ENCODE results near the gene RRP1B. TPM values are rescaled to one million over a fixed set of nuclear protein-coding genes. Genes with fewer than 3 reads are reported as not detected.
A peak's percentile ranks its signal among the peaks of the same experiment; 100 is the strongest.

Gene RRP1B
- total RNA-seq, 1 experiment from 2014 or later, result 55.9 TPM

DNA sequence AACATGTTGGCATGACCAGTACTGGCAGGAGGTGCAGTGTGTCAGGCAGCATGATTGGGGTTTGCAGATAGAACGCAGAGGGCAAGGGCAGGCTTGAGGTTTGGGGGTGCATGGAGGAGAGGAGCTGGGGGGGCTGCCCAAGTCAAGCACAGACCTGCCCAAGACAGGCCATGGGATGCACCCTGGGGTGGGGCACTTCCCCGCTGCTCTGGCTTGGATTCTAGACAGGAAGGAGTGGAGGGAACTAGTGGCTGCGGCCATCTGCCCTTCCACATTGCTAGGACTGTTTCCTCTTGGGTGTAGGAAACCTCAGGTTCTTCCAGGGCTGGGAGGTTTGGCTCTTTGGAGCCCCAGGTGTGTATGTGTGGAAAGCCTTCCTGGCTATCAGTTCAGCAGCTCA lies 62.6 kb downstream of the RRP1B start (continued):
- TF ChIP-seq EZH2phosphoT487 (IDR thresholded peaks at IDR 0.05; ENCODE audit: borderline replicate concordance), result no peak

DNA sequence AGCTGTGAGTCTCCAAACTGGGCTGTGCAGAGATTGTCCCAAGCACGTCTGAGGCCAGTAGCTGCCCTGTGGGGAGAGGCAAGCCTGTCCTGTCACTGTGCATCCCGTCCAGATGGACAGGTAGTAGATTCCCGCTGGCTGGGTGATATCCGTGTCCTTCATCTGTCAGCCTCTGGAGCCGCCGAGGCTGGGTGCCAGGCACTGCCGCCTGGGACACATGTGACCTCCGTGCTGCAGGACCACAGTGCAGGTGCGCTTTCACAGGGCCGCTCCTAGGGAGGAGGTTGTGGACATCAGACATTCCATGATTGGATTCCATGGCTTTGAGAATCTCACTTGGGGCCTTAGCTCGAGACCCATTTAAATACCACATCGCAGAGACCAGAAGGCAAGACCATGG lies 64.3 kb downstream of the RRP1B start:
- Histone ChIP-seq H2AFZ (ENCODE audit: low read depth, low read length, poor library complexity, severe bottlenecking) (no peak overlapping the region), H3K9ac (ENCODE audit: low read length) (no peak overlapping the region), H3K9me3 (ENCODE audit: control insufficient read depth in 1 of 2, insufficient read depth in 1 of 2, low read depth in 1 of 2, low read length in 2 of 2) (no peaks in the 10 kb centered on the region), H3K4me3 (replicated peaks in 1 of 2; ENCODE audit: low read depth in 1 of 2, low read length in 2 of 2) (no peak overlapping the region), H4K20me1 (ENCODE audit: insufficient read depth) (peaks cover 5% of the 10 kb centered on the region; the same call in 1 of the 2 replicates), H3K79me2 (ENCODE audit: insufficient read depth, low read length) (peaks cover 93% of the 10 kb centered on the region), H3K27ac (ENCODE audit: low read depth, low read length) (no peak overlapping the region), H3K27me3 (ENCODE audit: insufficient read depth, low read length) (no peaks in the 10 kb centered on the region), H3K4me2 (ENCODE audit: low read length) (no peak overlapping the region), H3K4me1 (ENCODE audit: control insufficient read depth in 1 of 2, insufficient read depth in 2 of 2, low read length in 2 of 2) (peaks cover 50 to 73% of the 10 kb centered on the region in 2 experiments), H3K36me3 (ENCODE audit: control insufficient read depth in 1 of 2, insufficient read depth in 2 of 2, low read length in 2 of 2) (peaks cover 3 to 22% of the 10 kb centered on the region in 2 experiments; a peak in 1 of 4 replicates), H3K9me2 (ENCODE audit: insufficient read depth) (no peaks in the 10 kb centered on the region)
- ATAC-seq (no peak), DNase-seq (ENCODE audit: low read depth, low spot score) (no peak)
- TSS peak; percentile 8 for BruUV-seq (replicated peaks)
- intact Hi-C loops (cut with micrococcal nuclease), result no loop called here
- POLR2A ChIA-PET, result no interaction called here
- TF ChIP-seq JUND (IDR thresholded peaks at IDR 0.05) (no peak), CEBPB (IDR thresholded peaks at IDR 0.05; ENCODE audit: low read depth) (no peak), ZNF274 (IDR thresholded peaks at IDR 0.05; ENCODE audit: low read depth, low read length) (no peak), POLR2AphosphoS5 (IDR thresholded peaks at IDR 0.05; ENCODE audit: low read depth, low read length) (no peak), MAX (IDR thresholded peaks at IDR 0.05) (no peak), SP1 (IDR thresholded peaks at IDR 0.05; ENCODE audit: low read depth) (no peak), TCF7L2 (IDR thresholded peaks at IDR 0.05; ENCODE audit: borderline replicate concordance, extremely low read depth, insufficient read depth, insufficient read length) (no peak), CBX3 (IDR thresholded peaks at IDR 0.05; ENCODE audit: low read depth) (no peak), CTCF (IDR thresholded peaks at IDR 0.05 in 2 of 3, conservative IDR thresholded peaks at IDR 0.05 in 1 of 3; ENCODE audit: borderline replicate concordance in 1 of 3, insufficient read depth in 1 of 3, low read depth in 2 of 3, low read length in 2 of 3) (no peak), FOSL1 (IDR thresholded peaks at IDR 0.05; ENCODE audit: low read depth) (no peak), ELF1 (IDR thresholded peaks at IDR 0.05; ENCODE audit: borderline replicate concordance, low read depth) (no peak), YY1 (IDR thresholded peaks at IDR 0.05; ENCODE audit: extremely low read depth, insufficient replicate concordance, low read depth, low read length) (no peak), EZH2 (IDR thresholded peaks at IDR 0.05) (no peak)
- TF ChIP-seq, protein P1, sequence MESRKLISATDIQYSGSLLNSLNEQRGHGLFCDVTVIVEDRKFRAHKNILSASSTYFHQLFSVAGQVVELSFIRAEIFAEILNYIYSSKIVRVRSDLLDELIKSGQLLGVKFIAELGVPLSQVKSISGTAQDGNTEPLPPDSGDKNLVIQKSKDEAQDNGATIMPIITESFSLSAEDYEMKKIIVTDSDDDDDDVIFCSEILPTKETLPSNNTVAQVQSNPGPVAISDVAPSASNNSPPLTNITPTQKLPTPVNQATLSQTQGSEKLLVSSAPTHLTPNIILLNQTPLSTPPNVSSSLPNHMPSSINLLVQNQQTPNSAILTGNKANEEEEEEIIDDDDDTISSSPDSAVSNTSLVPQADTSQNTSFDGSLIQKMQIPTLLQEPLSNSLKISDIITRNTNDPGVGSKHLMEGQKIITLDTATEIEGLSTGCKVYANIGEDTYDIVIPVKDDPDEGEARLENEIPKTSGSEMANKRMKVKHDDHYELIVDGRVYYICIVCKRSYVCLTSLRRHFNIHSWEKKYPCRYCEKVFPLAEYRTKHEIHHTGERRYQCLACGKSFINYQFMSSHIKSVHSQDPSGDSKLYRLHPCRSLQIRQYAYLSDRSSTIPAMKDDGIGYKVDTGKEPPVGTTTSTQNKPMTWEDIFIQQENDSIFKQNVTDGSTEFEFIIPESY (IDR thresholded peaks at IDR 0.05; ENCODE audit: extremely low read depth, insufficient replicate concordance, low read length), result no peak
- CTCF ChIA-PET, result no interaction called here
- RAD21 ChIA-PET (ENCODE audit: low non-redundant PET in 1 of 2, low total read pairs in 2 of 2, uncharacterized antibody in 2 of 2, unreplicated experiment in 2 of 2), result no interaction called here
